Right atrium auricular region (tissue), 2 donors: ENCODE data around the gene IYD. TPM values are rescaled to one million over a fixed set of nuclear protein-coding genes. Genes with fewer than 3 reads are reported as not detected.

Experiments used
- DNase-seq: peaks from one replicate; pipeline ENCODE4 v3.0.0-alpha.2; 2019; ENCODE audit warnings: low spot score
- H3K27ac ChIP-seq, 2 donors: fragments of 200-600 bp; sonication (generic); 1 replicate in 1 of 2; 2 replicates in 1 of 2; pipeline ENCODE4 v1.5.1; 2016 to 2019
- H3K27me3 ChIP-seq, 2 donors: fragments of 200-600 bp; sonication (generic); one replicate each; pipeline versions ENCODE4 v1.5.1 to v1.6.0; 2017 to 2019
- H3K36me3 ChIP-seq: fragments of 200-600 bp; sonication (generic); one replicate; pipeline ENCODE4 v1.5.1; 2016
- H3K4me1 ChIP-seq, 2 donors: fragments of 200-600 bp; sonication (generic); one replicate each; pipeline versions ENCODE4 v1.5.1 to v1.6.0; 2017 to 2019
- H3K4me3 ChIP-seq, 2 donors: fragments of 200-600 bp; sonication (generic); 1 replicate in 1 of 2; 2 replicates in 1 of 2; pipeline ENCODE4 v1.5.1; 2017 to 2019; ENCODE audit warnings: mild to moderate bottlenecking in 1 of 2, moderate library complexity in 1 of 2
- H3K9me3 ChIP-seq, 2 donors: fragments of 200-600 bp; sonication (generic); one replicate each; pipeline ENCODE4 v1.5.1; 2019
- total RNA-seq, 2 donors: library from RNA; depleted of rRNA; stranded (reverse); fragments of >200 nt; gene quantifications; one replicate each; pipeline ENCODE4 v1.1.0, GENCODE V29; 2016
- TF ChIP-seq, protein P1 (sequence below), 2 donors: fragments of 200-600 bp; sonication (generic); IDR thresholded peaks; one replicate each; pipeline ENCODE4 v1.5.1; 2019; ENCODE audit warnings: antibody characterized with exemption in 2 of 2

Gene IYD, protein sequence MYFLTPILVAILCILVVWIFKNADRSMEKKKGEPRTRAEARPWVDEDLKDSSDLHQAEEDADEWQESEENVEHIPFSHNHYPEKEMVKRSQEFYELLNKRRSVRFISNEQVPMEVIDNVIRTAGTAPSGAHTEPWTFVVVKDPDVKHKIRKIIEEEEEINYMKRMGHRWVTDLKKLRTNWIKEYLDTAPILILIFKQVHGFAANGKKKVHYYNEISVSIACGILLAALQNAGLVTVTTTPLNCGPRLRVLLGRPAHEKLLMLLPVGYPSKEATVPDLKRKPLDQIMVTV
- not detected for total RNA-seq

DNA sequence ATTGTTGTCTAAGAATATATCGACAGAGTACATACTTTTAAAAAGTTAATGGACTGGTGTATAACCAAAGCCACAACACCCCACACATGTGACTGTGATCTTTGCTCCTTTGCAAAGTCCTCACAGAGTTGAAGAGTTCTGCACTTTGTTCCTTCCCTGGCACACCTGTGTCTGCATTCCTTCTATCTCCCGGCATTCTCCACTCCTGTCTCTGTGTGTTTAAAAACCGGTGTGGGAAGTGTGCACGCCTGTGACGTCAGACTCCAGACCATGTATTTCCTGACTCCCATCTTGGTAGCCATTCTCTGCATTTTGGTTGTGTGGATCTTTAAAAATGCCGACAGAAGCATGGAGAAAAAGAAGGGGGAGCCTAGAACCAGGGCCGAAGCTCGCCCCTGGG lies at the start of gene IYD:
Gene IYD, plus strand, starts transcription at position 251 of the 400 bp plus-strand sequence. Its CDS starts 20 bp downstream, at position 271.
- DNase-seq = no peak
- Histone ChIP-seq H3K27ac (no peak within 1 kb of the TSS), H3K36me3 (no peaks in the 10 kb centered on the region), H3K4me3 (no peak within 1 kb of the TSS), H3K4me1 (no peaks in the 10 kb centered on the region), H3K27me3 (no peaks in the 10 kb centered on the region), H3K9me3 (no peaks in the 10 kb centered on the region)
- TF ChIP-seq, protein P1, sequence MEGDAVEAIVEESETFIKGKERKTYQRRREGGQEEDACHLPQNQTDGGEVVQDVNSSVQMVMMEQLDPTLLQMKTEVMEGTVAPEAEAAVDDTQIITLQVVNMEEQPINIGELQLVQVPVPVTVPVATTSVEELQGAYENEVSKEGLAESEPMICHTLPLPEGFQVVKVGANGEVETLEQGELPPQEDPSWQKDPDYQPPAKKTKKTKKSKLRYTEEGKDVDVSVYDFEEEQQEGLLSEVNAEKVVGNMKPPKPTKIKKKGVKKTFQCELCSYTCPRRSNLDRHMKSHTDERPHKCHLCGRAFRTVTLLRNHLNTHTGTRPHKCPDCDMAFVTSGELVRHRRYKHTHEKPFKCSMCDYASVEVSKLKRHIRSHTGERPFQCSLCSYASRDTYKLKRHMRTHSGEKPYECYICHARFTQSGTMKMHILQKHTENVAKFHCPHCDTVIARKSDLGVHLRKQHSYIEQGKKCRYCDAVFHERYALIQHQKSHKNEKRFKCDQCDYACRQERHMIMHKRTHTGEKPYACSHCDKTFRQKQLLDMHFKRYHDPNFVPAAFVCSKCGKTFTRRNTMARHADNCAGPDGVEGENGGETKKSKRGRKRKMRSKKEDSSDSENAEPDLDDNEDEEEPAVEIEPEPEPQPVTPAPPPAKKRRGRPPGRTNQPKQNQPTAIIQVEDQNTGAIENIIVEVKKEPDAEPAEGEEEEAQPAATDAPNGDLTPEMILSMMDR (IDR thresholded peaks at IDR 0.05) = no peak

- no peak overlapping the region for H3K27ac ChIP-seq
- TF ChIP-seq, protein P1 (IDR thresholded peaks at IDR 0.05) = no peak
- peaks cover 0 to 26% of the 10 kb centered on the region in 2 donors for H3K4me1 ChIP-seq
- no peak for DNase-seq
- H3K9me3 ChIP-seq = no peaks in the 10 kb centered on the region
- no peaks in the 10 kb centered on the region for H3K36me3 ChIP-seq
- H3K4me3 ChIP-seq = no peak overlapping the region
- no peaks in the 10 kb centered on the region for H3K27me3 ChIP-seq
Observed at GRCh38 chr6:150319924-150320323, 48.9 kb upstream of the IYD start.

DNA sequence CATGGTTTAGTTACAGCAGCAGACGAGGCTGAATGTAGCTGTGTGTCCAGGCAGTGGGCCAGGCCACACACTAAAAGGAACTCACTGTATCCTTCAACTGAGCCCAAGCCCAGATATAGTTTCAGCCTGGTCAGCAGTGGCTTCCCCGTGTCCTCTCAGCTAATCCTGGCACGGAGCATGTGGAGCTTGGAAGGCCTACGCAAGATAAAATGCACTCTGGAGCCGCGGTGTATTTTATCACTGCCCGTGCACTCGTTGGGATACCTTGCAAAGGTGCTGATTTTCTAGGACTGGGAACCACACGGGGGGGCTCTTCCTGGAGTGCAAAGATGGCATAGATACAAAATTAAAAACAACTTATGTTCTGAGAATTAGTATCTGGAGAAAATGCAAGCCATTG lies 48.4 kb upstream of the IYD start:
- Histone ChIP-seq H3K27ac (peak overlapping the region; percentile 25 to 34), H3K4me1 (peaks cover 0 to 29% of the 10 kb centered on the region in 2 donors), H3K9me3 (no peaks in the 10 kb centered on the region), H3K27me3 (no peaks in the 10 kb centered on the region), H3K4me3 (no peak overlapping the region), H3K36me3 (no peaks in the 10 kb centered on the region)
- peak; percentile 70 for DNase-seq
- TF ChIP-seq, protein P1 (IDR thresholded peaks at IDR 0.05) = no peak

DNA sequence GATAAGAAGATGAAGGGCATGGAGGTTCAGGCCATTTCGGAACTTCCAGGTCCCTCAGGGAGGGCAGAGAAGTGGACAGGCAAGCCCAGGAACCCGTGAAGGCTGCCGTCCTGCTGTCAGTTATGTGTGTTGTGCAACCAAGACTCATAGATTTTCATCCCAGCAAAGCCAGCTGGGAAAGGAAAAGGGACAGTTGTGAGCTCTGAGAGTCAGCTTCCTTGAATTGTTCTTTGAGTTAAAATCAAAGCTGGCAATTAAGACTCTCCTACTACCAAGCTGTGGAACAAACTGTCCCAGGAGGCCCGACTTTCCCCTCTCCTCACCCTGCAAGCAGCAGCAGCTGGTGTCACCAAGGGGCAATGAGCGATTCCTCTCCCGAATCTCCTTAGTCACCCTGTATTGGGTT lies 46.3 kb upstream of the IYD start:
- Histone ChIP-seq H3K4me3 (no peak overlapping the region), H3K27ac (peak overlapping the region in 1 of 2 donors; percentile 18), H3K4me1 (peaks cover 0 to 35% of the 10 kb centered on the region in 2 donors), H3K27me3 (no peaks in the 10 kb centered on the region), H3K36me3 (no peaks in the 10 kb centered on the region), H3K9me3 (no peaks in the 10 kb centered on the region)
- TF ChIP-seq, protein P1 (IDR thresholded peaks at IDR 0.05) = no peak
- DNase-seq = no peak

DNA sequence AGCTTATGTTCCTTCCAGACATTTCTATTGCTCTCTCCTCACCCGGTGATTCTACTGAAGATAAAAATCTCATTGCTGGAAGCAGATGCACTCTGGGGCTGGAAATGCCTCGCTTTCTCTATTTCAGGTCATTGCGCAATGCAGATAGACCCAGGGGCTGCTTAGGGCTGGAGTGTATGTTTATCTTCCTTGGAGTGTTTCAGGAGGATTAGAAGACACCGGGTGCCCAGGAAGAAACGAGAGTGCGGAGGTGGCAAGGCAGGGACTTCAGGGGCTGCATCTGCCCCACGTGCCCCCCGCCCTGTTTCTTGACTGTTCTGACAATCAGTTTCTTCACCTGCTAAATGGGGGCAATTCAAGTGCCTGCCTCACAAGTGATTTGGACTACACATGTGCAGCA lies 45.6 kb upstream of the IYD start:
- Histone ChIP-seq H3K4me1 (peaks cover 0 to 38% of the 10 kb centered on the region in 2 donors), H3K27ac (no peak overlapping the region), H3K36me3 (no peaks in the 10 kb centered on the region), H3K9me3 (no peaks in the 10 kb centered on the region), H3K4me3 (no peak overlapping the region), H3K27me3 (no peaks in the 10 kb centered on the region)
- TF ChIP-seq, protein P1 (IDR thresholded peaks at IDR 0.05) = no peak
- DNase-seq = no peak

DNA sequence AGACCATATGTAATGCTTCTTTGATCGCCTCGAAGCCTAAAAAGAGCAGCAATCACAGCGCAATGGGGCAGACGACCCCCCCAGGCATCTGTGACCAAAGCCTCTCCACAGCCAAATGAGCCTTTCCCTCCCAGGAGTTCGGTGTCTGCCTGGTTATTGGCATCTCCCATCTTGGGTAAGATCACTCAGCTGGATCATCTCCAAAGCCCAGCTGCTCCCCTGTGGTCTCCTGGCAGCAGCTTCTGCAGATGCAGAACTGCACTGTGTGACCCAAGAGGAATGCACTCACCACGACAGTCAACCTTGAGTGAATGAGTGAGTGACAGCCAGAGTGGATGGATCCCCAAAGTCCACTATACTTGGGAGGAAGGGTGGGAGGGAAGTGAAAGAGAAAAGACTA lies 44.8 kb upstream of the IYD start:
- H3K36me3 ChIP-seq = no peaks in the 10 kb centered on the region
- no peak for DNase-seq
- H3K27me3 ChIP-seq = no peaks in the 10 kb centered on the region
- peaks cover 0 to 38% of the 10 kb centered on the region in 2 donors for H3K4me1 ChIP-seq
- TF ChIP-seq, protein P1 (IDR thresholded peaks at IDR 0.05) = no peak
- no peak overlapping the region for H3K4me3 ChIP-seq
- H3K27ac ChIP-seq = no peak overlapping the region
- H3K9me3 ChIP-seq = no peaks in the 10 kb centered on the region
